GM19372 (cell line): ENCODE results near the gene CACNA2D1.

ENCODE experiments used
- ATAC-seq: cut with Tn5 transposase; IDR thresholded peaks from one replicate; pipeline ENCODE4 v1.9.1; 2021; ENCODE audit warnings: mild to moderate bottlenecking, low read depth, moderate library complexity; ENCODE audit not compliant: unreplicated experiment

Gene CACNA2D1

DNA sequence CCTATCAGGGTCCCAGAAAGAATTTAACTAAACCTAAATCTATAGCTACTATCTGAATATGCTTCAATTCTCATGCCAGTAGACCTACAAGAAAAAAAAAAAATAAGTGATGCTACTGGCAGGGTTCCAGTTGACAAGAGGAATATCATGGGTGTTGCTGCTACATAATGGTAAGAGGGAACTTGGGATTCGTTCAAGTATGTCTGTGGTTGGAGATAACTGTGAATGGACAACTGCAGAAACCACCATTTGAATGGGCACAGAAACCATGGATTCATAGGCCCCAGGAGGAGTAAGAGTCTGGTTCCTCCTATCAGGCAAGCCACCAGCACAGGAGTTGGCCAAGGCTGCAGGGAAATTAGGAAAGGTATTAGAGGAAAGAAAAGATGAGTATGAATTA is 386.1 kb downstream of the CACNA2D1 start:
- no peak for ATAC-seq

DNA sequence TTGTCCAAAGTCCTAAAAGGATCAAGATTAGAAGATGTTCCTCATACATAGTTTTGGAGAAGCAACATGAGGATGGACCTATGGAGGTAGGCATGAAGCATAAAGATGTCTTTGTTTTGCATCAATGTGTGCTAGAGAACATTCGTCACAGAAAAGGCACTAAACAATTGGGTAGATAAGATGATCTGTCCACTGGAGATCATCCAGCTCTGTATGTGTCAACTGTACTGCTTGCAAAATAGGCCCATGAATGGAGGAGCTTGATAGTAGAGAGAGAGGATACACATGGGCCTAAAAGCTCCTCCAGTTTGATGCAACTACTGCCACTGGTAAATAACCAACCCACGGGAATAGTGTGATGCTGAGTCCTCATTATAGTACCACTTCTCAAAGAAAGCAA is 387.3 kb downstream of the CACNA2D1 start:
- ATAC-seq = no peak

DNA sequence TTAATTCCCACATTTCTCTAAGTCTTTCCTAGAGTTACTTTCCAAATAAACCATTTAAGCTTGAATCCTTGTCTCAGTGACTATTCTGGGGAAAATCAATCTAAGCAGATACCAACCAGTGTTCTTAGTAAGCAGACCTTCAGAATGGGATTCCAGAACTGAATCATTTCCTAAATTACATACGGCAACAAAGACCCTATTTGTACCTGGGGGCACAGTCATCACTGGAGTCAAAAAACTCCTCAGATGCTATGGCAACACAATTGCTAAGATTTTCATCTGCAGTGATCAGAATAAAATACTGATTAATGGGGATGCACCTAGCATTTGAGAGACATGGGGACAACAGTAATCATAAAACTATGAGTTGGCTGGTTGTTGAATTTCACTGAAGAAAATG is 389.0 kb downstream of the CACNA2D1 start:
- no peak for ATAC-seq

DNA sequence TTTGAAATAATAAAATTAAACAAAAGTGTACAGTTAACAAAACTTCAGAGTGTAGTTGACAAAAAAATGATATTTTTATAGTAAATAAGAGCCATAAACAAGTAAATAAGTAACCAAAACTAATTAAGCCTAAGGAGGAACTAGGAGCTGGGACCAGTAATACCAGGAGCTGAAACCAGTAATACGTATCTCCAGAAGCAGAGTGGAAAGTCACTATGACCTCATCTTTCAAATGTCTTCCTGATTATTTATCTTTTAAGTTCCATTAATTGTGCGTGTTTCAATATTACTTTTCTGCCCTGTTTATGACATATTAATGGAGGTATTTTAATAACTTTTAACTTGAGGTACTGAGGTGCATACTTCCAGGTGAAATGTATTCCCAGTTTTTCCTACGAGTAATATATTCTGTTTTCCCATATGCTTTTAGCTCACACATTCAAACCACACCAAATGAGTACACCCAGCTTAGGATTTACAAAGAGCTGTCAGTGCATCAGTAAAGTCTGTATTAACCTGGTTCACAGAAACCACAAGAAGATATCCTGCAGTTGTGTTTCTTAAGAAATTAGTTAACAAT is 390.0 kb downstream of the CACNA2D1 start:
- no peak for ATAC-seq

DNA sequence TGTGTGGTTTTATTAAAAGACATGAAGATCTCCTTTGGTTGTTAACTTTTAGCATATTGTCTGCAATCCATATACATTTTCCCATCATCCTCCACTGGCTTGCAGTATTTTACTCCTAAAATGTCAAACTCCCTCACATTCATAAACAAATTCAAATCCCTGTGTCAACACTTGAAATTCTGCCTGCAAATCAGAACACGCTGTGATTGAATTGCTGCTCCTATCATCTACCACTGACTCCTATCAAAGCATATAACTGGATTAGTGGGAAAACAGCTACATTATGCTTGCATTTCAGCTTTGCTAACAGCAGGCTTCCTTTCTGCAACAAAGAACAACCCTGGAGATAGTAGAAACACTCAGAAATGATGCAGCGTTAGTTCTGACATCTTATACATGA is 392.0 kb downstream of the CACNA2D1 start:
- ATAC-seq = no peak

DNA sequence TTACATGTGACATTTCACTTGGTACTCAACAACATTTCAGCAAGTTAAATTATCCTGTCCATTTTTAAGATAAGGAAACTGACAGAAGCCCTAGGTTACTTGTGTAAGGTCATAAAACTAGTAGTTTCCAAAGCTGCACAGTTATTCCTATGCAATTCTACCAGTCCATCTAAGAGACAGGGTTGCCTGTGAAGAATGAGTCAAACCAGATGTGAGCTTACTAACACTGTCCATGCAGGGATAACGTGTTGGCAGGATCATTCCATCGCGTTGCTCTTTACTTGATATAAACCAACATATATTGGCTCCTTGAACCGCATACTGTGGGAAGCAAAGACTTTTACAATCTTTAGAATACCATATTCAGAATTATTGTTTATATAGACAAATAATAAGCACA is 392.8 kb downstream of the CACNA2D1 start:
- no peak for ATAC-seq

DNA sequence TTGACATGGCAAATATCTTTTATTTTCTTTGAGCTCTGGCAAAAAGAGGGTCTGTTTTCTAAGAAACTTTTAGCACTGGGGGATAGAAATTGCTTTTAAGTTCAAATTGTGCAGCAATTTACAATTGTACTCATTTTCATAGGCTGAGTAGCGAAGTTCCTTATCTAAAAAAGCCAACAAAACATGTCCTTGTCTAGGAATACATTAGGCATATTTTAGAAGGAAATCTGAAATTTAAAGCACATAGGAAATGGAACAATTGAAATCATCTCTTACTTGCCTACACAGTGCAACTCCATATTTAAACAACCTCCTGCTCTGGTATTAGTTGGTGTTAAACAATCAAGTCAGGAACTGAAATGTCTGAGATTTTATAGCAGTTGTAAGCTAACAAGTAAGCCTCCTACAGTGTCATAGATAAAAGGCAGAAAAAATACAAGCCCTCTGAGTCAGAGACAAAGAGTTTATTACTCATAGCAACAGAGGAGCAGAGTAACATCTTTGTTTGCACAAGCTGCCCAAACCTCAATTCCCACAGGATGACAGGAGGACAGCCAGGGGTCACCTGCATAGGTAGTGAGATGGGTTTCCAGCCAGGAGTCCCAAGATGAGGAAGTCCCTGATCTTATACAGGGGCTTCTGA is 393.6 kb downstream of the CACNA2D1 start:
- ATAC-seq = no peak

DNA sequence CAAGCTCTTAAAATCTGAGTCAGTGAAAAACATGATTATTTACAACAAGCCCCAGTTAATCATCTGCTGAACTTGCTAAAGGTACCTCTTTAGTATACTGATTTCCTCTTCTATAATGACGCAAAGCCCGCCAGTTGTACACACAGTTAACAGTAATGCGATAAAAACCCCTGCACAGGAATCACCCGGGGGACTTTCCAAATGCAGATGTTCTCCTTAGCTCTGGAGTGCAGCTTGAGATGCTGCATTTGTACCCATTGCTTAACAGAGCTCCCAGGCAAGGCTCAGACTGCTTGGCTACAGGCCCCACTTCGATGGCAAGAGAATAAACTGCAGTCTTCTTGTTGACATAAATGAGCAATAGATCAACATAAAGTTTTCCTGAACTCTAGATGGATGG is 394.1 kb downstream of the CACNA2D1 start:
- no peak for ATAC-seq

DNA sequence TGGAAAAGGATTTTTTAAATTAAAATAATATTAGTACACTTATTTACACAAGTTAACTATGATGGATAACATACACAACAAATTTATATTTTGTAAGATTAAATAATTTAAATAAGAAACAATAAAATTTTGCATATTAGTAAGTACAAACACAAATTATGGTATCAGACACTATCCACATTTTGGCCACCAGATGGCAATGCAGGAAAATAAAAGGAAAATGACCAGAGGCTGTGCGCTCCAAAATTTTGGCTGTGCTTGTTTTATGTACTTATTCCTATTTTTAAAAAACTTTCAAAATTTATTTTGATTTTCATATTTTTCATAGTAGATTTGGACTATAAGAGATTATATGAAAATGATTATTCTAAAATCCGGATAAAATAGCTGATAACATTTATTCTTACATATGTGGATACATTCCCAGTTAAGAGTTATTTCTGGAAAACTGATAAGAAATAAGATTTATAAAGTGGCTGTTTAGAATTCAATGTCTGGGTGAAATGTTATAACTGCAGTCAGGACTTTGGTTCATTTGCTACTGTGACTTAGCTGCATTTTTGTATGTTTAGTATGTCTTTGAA is 399.0 kb downstream of the CACNA2D1 start:
- ATAC-seq = no peak

DNA sequence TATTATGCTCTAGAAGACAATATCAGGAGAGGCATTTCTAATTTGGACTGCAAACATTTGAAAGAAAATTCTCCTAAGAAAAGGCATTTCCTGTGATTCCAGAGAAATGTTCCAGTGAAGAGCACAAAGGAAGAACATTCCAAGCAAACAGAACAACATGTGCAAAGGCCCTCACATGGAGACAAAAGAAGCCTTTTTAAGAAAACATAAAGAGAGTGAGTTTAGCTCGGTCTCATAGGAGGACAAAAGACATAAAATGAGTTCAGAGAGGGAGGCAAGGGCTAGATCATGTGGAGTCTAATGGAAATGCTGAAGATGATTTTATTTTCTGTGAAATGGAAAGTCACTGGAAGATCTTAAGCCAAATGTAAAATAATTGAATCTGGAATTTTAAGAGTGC is 404.0 kb downstream of the CACNA2D1 start:
- no peak for ATAC-seq

DNA sequence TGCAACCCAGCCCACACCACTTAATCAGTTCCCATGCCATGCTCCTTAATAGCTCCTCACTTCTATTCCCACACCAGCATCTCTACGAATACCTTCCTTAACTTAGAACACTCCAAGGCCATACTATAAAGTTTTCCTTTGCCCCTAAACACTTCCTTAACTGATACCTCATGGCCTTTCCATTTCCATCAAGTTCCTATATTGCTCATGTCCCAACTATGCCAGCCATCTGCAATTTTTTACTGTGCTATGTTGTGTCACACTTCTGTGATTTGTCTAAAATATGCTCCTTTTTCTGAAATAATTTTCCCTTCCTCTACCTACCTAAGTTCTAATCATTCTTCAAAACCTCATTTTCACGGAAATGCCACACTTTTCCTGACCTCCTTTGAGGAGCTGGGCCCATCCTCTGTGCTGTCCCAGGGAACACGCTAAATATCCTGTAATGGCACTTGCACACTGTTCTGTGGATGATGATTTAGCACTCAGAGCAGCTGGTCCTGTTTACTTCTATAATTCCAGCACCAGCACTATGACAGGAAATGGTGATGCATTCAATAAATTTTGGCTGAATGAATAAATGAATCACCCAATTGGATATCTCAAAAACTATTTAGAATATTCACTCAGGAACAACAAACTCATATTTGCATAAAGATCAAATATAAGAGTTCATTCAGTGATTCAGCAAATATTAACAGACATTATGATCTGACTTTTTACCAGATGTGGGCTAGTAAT is 407.3 kb downstream of the CACNA2D1 start:
- no peak for ATAC-seq

DNA sequence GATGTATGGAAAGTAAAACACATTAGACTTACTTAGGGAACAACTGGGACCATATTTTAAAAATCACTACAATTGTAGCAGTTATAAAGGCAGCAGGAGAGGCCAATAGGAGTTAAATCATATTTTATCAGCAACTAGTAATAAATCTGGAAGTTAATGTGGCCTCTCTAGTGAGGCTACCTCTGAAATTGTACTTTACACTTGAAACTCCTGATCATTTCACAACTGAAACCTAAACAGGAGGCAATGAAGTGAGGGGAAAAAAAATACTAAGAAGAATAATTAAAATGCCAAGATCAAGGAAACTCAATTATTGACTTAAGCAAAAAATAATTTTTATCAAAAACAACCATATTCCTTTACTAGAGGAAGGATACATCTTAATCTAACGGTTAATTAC is 408.1 kb downstream of the CACNA2D1 start:
- no peak for ATAC-seq

DNA sequence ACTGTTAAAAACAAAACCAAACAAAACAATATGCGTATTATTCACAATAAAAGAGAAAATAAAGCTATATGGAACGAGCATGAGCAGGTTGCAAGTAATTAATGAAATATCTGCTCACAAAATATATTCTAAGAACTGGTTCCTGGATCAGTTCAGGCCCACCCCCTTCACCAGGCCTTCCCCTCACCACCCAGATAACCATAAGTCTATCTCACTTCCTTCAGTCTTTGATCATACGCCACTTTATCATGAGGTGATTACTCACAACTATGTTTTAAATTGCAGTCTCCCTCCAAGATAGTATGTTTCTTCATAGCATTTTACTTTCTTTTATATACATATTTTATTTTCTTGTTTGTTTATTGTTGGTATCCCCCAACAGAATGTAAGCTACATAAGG is 410.7 kb downstream of the CACNA2D1 start:
- no peak for ATAC-seq

DNA sequence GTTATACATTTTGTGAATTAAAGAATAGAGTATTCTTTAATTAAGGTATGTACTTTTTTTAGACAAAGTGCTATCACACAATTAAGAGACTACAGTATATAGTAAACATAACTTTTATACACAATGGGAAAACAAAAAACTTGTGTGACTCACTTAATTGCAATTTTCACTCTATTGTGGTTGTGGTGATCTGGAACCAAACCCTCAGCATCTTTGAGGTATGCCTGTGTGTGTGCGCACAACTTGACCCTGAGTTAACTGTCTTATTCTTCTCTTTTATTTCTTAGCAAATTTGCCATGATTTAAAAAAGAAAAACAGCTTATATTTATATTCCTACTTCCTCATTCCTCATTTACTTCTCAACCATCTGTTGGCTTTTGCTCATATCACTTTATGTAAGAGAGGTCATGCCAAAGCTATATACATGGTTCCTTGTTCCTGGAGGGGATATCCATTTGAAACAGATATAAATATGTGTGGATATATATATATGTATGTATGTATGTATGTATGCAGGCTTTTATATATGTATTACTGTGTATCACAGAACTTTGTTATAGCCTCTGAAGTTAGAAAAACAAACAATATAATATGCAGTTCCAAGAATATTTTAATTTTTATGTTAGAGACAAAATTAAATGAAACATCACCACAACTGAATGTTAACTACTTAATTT is 414.2 kb downstream of the CACNA2D1 start:
- no peak for ATAC-seq

DNA sequence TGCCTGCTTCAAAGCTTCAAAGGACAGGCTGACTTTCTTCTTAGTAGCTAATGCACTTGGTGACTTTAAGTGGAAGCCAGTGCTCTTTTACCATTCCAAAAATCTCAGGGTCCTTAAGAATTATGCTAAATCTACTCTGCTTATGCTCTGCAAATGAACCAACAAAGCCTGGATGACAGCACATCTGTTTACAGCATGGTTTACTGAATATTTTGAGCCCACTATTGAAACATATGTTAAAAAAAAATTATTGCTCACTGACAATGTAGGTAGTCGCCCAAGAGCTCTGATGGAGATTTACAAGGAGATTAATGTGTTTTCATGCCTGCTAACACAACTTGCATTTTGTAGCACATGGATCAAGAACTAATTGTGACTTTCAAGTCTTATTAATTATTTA is 415.5 kb downstream of the CACNA2D1 start:
- no peak for ATAC-seq

DNA sequence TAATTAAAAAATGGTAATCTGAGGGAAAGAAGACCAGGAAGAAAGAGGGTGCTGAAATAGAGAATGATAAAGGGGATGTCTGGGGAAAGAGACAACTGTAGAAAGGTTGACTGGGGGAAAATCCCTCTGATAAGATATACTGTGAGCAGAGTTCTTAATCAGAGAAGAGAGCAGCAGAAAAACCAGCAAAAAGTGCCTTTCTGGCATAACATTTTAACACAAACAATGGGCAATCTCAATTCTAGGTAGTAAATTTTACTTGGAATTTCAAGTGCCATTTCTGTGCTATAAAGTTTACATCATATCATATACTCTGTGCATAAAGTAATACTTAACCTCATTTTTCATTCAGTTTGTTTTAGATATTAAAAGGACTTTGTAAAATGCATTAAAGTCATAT is 421.9 kb downstream of the CACNA2D1 start:
- ATAC-seq = no peak

DNA sequence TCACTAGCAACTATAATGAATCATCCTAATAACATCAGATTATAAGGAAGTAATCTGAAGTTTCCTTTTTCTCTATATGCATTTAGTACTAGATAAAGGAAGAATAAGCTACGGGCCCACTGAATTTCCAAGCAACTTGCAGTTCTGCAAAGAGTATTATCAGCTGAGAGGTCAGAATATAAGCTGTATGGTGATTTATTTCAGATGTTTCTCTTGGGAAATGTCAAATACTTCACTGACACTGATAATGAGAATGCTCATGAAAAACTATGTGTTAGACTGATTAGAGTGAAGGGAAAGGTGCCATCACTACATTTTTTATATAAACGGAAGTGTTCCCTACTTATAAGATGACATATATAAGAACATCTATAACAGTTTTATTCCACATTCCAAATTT is 422.5 kb downstream of the CACNA2D1 start:
- ATAC-seq = no peak

DNA sequence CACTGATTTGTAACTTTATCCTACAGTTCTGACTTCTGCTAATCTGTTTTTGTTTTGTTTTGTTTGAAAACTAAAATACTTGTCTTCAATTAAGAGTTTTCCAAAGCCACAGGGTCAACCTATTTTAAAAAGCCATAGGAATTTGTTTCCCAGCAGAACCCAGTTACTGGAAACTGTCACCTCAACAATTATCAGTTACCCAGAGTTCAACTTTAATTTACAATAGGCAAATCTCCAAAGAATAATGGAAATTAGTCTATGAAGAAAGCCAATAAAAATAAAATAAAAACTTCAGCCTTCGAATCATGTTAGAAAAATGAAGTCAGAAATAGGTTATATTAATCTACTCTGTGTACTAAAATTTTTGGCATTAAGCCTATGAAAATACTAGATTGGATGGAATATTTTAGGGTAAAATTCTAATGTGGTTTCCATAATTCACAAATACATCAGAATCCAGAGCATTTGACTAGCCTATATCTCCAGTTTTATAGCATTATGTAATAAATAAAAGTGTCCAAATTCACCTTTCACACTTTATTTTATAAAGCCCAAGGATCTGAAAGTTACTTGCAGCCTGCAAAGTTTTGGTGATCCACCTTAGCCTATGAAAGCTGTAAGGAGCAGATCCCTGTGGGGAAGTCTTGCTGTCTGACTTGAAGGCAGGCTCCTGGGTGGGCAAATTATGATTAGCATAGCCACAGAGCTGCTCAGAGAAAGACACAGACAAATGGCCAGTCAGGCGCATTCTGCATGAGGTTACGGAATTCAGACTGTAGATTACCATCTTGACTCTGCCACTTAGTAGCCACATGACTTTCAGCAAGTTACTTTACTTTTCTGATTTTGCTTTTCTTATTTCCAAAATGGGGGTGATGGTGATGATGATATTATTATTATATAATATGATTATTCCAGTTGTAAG is 423.8 kb downstream of the CACNA2D1 start:
- no peak for ATAC-seq

DNA sequence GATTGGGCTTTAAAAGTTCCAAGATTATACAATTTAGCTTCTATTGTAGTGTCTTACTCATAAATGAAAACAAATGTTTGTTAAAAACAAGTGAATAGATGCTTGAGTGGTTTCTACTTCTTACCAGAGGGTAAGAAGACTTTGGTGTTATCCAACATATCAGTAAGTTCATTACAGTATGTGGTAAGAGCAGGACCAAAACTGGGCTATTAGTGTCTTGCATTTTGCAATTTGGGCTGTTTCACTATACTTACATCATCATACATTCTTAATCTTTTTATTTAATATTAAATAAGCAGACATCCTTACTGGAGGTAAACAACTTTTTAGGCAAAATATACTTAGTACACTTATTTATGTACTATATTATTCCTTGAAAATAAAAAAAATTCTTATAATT is 425.4 kb downstream of the CACNA2D1 start:
- no peak for ATAC-seq

DNA sequence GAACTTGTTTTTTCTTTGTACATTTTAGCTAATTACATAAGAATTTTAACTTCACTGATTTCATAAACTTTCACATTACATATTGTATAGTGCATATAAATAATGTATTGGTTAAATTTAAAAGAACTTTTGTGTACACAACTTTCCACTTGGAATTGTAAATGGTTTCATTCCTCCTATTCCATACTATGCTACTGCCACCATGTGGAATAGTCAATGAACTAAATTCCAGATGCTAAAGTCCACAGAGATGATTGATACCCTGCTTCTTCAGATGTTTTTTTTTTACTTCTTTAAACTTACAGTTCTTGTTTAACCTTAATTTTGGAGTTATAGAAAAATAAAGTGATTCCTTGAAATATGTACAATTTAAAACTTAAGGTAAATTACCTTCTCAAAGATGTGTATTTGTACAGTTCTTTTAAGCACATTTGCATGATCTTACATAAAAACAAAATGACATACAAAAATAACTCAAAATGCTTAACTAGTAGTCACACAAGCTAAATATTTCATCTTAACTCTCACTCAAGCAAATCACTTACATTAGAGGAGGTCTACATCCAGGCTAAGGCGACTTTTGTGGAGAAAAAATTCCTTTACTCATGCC is 426.1 kb downstream of the CACNA2D1 start:
- ATAC-seq = no peak
